Activated naive CD8-positive, alpha-beta T cell (primary cell): ENCODE data around the gene TAGLN.
"Not testable (repeated sequence)": the region's sequence is repeated elsewhere in the genome, so short reads cannot be mapped to it uniquely, and the experiment has no call there.

ENCODE experiments used
- H3K27ac Mint-ChIP-seq: one replicate; pipeline ENCODE4 v1.8.0; 2021; ENCODE audit warnings: mixed read lengths
- H3K27me3 Mint-ChIP-seq: one replicate; pipeline ENCODE4 v1.8.0; 2021; ENCODE audit warnings: mixed read lengths
- H3K36me3 Mint-ChIP-seq: one replicate; pipeline ENCODE4 v1.8.0; 2021; ENCODE audit warnings: mixed read lengths
- H3K4me1 Mint-ChIP-seq: one replicate; pipeline ENCODE4 v1.8.0; 2021; ENCODE audit warnings: low read depth, mixed read lengths
- H3K4me3 Mint-ChIP-seq: one replicate; pipeline ENCODE4 v1.8.0; 2021; ENCODE audit warnings: mild to moderate bottlenecking, mixed read lengths
- H3K9me3 Mint-ChIP-seq: one replicate; pipeline ENCODE4 v1.8.0; 2021; ENCODE audit warnings: low read depth, mixed read lengths

TAGLN gene

DNA sequence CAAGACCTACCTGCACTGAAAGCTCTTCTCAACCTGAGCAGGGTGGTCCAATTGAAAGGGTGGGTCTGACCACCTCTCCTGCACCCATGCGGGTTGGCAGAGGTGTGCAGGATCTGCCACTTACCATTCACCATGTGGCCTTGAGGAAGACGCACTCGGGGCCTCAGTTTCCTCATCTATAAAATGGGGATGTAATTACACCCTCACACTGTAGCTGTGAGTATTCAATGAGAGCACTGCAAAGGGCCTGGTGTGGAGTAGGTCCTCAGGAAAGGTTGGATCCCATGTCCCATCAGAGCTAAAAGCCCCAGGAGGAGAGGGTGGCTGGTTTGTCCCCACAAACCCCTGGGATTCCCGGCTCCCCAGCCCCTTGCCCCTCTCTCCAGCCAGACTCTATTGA lies 557 bp upstream of the TAGLN start:
- H3K36me3 Mint-ChIP-seq = no peaks in the 10 kb centered on the region
- H3K4me3 Mint-ChIP-seq = no peak overlapping the region
- H3K4me1 Mint-ChIP-seq = peaks cover 2% of the 10 kb centered on the region
- H3K27ac Mint-ChIP-seq = no peak overlapping the region
- no peaks in the 10 kb centered on the region for H3K27me3 Mint-ChIP-seq
- H3K9me3 Mint-ChIP-seq = no peaks in the 10 kb centered on the region

DNA sequence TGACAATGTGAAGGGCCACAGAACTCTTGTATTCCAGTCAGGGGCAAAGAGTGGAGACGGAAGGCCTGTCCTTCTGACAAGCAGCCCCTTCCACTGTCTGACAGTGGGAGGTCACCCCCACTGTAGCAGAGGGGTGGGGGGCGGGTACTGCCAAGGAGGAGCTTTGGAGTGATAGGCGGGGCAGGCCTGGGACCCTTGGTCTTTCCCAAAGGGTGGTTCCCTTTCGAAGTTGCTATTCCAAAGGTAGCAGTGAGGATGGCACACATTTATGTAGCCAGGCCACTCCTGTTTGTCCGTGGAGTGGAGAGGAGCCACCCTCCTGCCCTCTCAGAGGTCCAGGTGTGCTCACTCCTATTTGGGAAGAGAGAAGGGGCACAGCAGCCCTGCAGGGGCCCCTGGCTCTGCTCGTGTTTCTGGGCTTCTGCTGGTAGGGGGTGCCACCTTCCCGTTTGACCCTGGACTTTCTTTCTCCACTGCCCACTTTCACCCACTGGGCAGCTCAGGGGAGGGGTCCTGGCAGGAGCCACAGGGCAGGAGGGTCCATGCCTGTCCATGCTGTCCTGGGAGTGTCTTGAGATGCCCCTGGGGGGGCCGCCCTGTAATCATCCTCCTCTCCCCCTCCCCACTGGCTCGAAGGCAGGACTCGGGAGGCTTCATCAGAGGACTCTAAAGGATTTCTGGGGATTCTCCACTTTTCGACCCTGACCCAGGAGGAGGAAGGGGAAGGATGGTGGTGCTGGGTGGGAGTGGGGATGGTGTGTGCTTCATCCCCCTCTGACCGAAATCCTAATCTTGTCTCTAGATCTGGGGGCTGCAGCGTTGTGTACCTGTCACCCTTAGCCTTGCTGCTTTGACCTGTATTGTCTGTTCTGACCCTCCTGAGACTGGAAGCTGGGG lies 994 bp downstream of the TAGLN start:
- no peaks in the 10 kb centered on the region for H3K9me3 Mint-ChIP-seq
- H3K36me3 Mint-ChIP-seq = peaks cover 2% of the 10 kb centered on the region
- H3K4me1 Mint-ChIP-seq = peaks cover 2% of the 10 kb centered on the region
- no peak overlapping the region for H3K4me3 Mint-ChIP-seq
- no peak overlapping the region for H3K27ac Mint-ChIP-seq
- no peaks in the 10 kb centered on the region for H3K27me3 Mint-ChIP-seq

DNA sequence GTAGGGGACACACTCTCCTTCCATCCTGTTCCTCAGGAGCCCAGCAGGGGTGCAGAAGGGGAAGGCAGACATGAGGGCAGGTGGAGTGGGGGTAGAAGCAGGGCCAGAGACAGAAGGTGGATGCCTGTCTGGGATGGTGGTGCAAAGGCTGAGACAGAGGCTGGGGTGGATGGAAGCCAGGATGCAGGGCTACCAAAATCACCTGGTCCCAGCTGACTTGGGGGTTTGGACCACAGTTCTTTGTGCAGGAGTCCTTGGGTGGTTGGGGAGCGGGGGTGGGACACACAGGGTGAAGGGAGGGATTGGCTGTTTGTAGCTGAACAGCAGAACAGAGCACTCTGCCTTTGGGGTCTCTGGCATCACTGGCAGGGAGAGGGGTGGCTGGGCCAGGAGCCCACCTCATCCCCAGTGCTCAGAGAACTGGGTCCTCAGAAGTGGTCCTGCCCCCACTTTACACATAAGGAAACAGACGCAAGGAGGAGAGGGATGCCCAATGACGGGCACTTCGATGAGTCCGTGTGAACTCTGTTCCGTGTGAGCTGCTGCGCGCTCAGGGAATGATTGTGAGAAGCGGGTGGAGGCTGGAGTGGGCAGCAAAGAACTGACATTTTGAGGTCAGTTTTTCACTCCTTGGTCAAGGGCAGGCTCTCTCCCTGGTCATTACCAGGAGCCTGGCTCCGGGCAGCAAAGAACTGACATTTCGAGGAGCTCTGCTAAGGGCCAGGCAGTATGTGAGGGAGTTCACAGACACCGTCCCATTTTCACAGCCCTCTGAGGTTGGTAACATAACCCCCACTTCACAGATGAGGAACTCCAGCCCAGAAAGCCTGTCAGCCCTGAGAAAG lies 1.9 kb downstream of the TAGLN start:
- Mint-ChIP-seq H3K4me3 (no peak overlapping the region), H3K36me3 (peaks cover 2% of the 10 kb centered on the region), H3K27me3 (no peaks in the 10 kb centered on the region)

DNA sequence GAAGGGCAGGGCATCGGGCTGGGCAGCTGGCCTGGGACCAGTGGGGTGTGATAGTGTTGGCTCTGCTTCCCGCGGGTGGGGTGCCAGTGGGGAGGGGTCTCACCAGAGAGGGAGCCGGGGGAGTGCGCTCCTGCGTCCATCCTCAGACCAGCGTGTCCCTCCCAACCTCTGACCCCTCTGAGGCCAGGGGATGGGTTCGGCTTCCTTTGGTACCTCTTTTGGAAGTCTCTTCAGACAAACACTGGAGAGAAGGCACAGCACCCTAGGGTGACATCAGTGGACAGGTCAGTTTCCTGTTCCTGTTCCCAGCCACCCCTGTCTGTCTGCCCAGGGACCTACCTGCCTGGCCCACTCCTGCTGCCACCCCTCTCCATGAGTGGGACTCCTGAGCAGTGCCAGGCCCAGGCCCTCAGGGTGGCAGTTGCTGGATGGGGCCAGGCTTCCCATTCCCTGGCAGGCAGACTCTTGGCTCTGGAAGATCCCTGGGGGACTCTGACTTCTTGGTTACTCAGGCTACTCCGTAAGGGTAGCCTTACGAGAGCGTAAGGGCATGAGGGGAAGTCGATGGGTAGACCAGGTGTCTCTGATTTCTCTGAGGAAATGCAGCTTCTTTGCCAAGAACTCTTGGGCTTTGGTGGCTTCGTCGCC lies 2.6 kb downstream of the TAGLN start:
- peak overlapping the region; percentile 16 for H3K27ac Mint-ChIP-seq
- H3K4me3 Mint-ChIP-seq = no peak overlapping the region
- peaks cover 2% of the 10 kb centered on the region for H3K36me3 Mint-ChIP-seq
- H3K27me3 Mint-ChIP-seq = no peaks in the 10 kb centered on the region
- H3K9me3 Mint-ChIP-seq = no peaks in the 10 kb centered on the region
- H3K4me1 Mint-ChIP-seq = no peaks in the 10 kb centered on the region

More for the DNA sequence above, 1.9 kb downstream of the TAGLN start:
- Mint-ChIP-seq H3K9me3 (no peaks in the 10 kb centered on the region), H3K27ac (no peak overlapping the region), H3K4me1 (no peaks in the 10 kb centered on the region)

DNA sequence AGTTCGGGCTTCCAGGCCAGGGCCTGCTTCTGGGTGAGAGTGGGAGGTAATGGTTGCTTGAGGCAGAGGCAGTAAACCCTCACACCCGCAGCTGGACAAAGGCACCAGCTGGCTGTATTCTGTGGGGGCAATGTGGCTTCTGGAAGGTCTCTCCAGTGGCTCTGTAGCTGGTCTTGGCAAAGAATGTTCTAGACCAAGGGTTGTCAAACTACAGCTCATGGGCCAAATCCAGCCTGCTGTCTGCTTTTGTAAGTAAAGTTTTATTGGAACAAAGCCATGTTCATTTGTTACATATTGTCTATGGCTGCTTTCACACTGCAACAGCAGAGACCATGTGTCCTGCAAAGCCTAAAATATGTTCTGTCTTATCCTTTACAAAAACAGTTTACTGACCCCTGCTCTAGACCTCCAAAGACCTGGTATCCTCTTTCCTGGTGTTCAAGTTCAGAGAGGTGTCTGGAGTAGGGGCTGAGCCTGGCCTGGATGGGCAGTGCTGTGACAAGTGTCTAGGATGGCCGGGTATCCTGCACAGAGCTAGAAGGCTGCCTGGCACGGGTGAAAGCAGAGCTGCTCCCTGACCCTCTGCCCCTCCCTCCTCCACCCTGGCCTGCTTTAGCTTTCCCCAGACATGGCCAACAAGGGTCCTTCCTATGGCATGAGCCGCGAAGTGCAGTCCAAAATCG lies 3.4 kb downstream of the TAGLN start:
- Mint-ChIP-seq H3K9me3 (no peaks in the 10 kb centered on the region), H3K4me1 (no peaks in the 10 kb centered on the region), H3K36me3 (peaks cover 2% of the 10 kb centered on the region), H3K27ac (no peak overlapping the region), H3K4me3 (no peak overlapping the region), H3K27me3 (no peaks in the 10 kb centered on the region)

DNA sequence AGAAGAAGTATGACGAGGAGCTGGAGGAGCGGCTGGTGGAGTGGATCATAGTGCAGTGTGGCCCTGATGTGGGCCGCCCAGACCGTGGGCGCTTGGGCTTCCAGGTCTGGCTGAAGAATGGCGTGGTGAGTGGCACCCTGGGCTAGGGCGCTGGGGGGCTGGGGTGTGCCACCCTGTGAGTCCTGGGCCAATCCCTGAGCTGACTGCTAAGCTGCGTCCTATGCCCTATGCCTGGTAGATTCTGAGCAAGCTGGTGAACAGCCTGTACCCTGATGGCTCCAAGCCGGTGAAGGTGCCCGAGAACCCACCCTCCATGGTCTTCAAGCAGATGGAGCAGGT lies 3.9 kb downstream of the TAGLN start:
- no peak overlapping the region for H3K4me3 Mint-ChIP-seq
- no peaks in the 10 kb centered on the region for H3K4me1 Mint-ChIP-seq
- H3K27ac Mint-ChIP-seq = peak overlapping the region; percentile 41
- no peaks in the 10 kb centered on the region for H3K9me3 Mint-ChIP-seq
- H3K36me3 Mint-ChIP-seq = peaks cover 2% of the 10 kb centered on the region
- no peaks in the 10 kb centered on the region for H3K27me3 Mint-ChIP-seq

DNA sequence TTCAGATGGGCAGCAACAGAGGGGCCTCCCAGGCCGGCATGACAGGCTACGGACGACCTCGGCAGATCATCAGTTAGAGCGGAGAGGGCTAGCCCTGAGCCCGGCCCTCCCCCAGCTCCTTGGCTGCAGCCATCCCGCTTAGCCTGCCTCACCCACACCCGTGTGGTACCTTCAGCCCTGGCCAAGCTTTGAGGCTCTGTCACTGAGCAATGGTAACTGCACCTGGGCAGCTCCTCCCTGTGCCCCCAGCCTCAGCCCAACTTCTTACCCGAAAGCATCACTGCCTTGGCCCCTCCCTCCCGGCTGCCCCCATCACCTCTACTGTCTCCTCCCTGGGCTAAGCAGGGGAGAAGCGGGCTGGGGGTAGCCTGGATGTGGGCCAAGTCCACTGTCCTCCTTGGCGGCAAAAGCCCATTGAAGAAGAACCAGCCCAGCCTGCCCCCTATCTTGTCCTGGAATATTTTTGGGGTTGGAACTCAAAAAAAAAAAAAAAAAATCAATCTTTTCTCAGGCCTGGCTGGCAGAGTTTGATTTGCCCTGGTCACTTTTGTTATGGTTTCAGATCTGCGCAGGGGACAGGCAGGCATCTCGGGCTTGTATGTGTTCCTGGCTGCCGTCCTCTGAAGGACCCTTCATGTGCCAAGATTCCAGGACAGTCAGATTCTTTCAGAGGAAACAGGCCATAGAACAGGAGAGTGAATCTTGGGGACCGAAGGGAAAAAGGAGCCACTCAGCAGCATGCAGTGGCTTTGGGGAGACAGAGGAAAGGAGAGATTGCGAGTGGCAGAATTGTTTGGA lies 5.3 kb downstream of the TAGLN start:
- no peaks in the 10 kb centered on the region for H3K27me3 Mint-ChIP-seq
- peak overlapping the region; percentile 28 for H3K27ac Mint-ChIP-seq
- H3K9me3 Mint-ChIP-seq = no peaks in the 10 kb centered on the region
- H3K36me3 Mint-ChIP-seq = peaks cover 2% of the 10 kb centered on the region
- H3K4me1 Mint-ChIP-seq = no peaks in the 10 kb centered on the region
- H3K4me3 Mint-ChIP-seq = no peak overlapping the region

DNA sequence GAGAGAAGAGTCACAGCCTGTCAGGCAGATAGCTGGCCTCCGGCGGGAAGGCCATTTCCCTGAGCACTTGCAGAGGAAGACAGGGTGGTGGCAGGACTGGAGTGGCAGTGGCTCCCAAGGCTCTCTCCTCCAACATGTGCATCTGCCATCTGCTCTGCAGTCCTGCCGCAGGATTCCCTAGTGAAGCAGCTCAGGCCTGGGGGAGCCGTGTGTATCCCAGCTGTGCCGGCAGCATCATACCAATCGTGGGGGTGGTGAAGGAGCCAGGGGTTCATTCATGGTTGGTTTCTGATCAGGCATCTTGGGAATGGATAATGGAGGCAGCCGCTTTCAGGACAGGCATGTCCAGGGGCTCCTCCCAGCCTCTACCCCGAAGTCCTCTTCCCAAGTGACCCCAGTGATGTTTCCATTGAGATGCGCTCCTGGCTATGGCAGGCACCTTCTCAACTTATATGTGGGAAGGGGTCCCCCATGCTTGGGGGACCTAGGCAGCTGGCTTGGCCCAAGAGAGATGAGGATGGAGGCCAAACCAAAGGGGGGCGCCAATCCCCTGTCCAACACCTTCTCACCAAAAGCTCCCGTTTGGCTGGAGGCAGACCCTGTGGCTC lies 6.1 kb downstream of the TAGLN start:
- H3K27ac Mint-ChIP-seq = peak overlapping the region; percentile 34

DNA sequence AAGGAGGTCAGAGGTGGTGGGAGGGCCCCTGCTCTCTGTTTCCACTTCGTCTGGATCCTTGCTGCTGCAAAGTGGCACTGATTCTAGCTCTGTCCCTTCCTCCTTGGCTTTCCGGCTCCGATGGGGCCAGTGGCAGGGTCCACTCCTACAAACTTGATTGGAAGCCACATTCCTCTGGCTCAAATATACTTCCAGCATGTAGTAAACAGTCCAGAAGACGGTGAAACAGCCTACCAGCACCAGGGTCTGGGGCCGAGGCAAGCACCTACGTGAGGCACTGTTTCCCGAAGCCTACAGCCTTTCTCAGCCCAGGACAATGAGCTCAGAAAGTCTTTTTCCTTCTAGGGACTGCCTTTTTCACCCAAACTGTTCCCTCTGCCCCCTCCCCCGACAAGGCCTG lies 6.9 kb downstream of the TAGLN start:
- not testable (repeated sequence) for H3K9me3 Mint-ChIP-seq, H3K27me3 Mint-ChIP-seq, H3K27ac Mint-ChIP-seq, H3K4me3 Mint-ChIP-seq, H3K4me1 Mint-ChIP-seq, H3K36me3 Mint-ChIP-seq

More for the DNA sequence above, 6.1 kb downstream of the TAGLN start:
- H3K4me3 Mint-ChIP-seq = no peak overlapping the region
- no peaks in the 10 kb centered on the region for H3K27me3 Mint-ChIP-seq
- H3K4me1 Mint-ChIP-seq = no peaks in the 10 kb centered on the region
- no peaks in the 10 kb centered on the region for H3K9me3 Mint-ChIP-seq
- H3K36me3 Mint-ChIP-seq = peaks cover 2% of the 10 kb centered on the region

DNA sequence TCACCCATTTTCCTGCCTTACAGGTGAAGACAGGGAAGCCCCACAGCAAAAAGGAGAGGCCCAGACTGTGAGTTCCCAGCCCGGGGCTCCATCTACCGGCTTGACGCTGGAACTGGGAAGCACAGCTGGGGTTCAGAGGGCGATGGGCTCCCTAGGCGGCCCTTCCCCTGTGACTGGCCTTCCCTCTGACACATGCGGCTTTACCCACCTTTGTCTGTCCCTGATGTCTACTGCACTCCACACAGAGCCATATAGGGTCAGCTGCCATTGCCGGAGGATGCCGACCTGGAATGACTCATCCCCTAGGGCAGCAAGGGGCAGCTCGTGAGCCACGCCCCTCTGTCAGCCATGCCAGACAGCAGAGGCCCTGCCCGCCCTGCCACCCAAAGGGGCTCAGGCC lies 7.7 kb downstream of the TAGLN start:
- not testable (repeated sequence) for H3K4me1 Mint-ChIP-seq, H3K36me3 Mint-ChIP-seq, H3K27me3 Mint-ChIP-seq, H3K9me3 Mint-ChIP-seq, H3K27ac Mint-ChIP-seq, H3K4me3 Mint-ChIP-seq

DNA sequence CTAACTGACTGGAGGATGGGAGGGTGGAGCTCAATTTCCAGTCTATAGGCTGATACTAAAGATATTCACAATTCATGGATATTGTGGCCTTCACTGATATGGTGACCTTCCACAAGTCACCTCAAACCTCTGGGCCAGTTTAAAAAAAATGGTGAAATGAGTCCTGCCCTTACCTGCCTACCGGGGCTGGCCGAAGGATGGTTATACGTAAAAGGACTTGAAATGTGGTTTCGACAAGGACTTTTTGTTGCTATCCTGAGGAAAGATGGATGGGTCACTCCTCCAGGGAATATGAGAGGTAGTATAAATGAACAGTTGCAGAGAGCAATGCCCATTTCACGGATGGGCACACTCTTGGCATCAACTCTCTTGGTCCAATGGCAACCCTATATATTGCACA lies 8.3 kb downstream of the TAGLN start:
- not testable (repeated sequence) for H3K27me3 Mint-ChIP-seq, H3K27ac Mint-ChIP-seq, H3K36me3 Mint-ChIP-seq

DNA sequence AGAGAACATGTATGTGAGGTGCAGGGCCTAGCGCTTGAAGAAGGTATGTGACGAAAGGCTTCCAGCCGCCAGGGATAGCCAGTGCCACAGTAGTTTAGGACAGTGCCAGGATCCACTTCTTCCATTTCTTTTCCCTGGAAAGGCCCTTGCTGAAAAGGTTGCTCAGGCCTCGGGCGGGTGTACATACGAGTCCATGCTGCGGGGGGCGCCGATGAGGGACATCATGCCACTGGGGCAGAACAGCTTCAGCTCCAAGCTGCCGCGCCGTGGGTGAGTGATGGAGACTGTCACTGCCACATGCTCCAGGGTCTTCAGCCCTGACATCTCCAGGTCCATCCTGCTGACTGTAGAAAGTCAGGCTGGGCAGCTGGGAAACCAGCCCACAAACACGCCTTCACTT lies 9.5 kb downstream of the TAGLN start:
- not testable (repeated sequence) for H3K27me3 Mint-ChIP-seq, H3K9me3 Mint-ChIP-seq, H3K27ac Mint-ChIP-seq, H3K36me3 Mint-ChIP-seq, H3K4me3 Mint-ChIP-seq, H3K4me1 Mint-ChIP-seq

More for the DNA sequence above, 8.3 kb downstream of the TAGLN start:
- not testable (repeated sequence) for H3K4me3 Mint-ChIP-seq, H3K9me3 Mint-ChIP-seq, H3K4me1 Mint-ChIP-seq

DNA sequence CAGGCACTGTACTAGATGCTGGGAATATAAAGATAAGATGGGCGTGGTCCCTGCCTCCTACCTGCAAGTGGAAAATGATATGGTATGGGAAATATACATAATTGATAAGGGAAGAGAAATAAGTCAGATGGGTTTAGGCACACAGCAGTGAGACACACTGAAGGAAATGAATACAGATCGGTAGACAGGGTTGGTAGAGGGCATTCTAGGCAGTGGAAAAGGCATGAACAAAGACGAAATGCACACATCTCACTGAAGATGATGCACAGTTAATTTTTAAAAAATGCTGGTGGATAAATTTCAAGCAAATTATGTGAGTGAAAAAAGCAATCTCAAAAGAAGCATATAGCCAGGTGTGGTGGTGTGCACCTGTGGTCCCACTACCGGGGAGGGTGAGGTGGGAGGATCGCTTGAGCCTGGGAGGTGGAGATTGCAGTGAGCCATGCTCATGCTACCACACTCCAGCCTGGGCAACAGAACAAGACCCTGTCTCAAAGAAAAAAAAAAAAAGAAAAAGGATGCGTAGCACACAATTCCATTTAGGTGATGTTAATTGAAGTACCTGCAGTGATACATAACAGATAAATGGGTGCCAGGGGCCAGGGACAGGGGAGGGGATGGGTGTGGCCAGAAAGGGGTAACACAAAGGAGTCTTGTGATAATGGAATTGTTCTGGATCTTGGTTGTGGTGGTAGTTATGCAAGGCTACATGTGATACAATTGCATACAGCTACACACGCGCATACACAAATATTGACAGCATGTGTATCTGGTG lies 10.4 kb downstream of the TAGLN start:
- H3K27ac Mint-ChIP-seq, H3K27me3 Mint-ChIP-seq, H3K4me1 Mint-ChIP-seq, H3K36me3 Mint-ChIP-seq, H3K4me3 Mint-ChIP-seq, H3K9me3 Mint-ChIP-seq: not testable (repeated sequence)
